ENCODE measurements around the gene ARHGAP15.

ARHGAP15 gene

DNA sequence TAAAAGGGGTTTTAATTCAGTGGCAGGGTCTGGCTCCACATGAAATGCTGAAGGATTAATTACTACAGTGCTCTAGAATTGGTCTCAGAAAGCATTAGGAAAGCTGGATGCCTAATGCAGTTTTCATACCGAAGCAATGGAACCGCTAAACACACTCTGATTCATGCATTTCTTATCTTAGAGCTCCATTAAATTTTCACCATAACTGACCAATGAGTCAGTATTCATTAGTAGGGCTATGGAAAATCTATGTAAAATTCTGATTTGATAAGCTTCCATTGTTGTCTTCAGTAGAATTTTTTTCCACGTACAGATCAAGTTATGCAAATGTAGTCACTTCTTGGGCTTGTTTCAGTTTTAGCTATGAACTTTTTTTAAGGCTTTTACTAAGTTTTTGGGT is 359.9 kb downstream of the ARHGAP15 start:
- H3K4me3 ChIP-seq (ENCODE audit: low read depth, low read length): no peak overlapping the region; the same call in 1 of the 2 replicates
- TF ChIP-seq, protein P1, sequence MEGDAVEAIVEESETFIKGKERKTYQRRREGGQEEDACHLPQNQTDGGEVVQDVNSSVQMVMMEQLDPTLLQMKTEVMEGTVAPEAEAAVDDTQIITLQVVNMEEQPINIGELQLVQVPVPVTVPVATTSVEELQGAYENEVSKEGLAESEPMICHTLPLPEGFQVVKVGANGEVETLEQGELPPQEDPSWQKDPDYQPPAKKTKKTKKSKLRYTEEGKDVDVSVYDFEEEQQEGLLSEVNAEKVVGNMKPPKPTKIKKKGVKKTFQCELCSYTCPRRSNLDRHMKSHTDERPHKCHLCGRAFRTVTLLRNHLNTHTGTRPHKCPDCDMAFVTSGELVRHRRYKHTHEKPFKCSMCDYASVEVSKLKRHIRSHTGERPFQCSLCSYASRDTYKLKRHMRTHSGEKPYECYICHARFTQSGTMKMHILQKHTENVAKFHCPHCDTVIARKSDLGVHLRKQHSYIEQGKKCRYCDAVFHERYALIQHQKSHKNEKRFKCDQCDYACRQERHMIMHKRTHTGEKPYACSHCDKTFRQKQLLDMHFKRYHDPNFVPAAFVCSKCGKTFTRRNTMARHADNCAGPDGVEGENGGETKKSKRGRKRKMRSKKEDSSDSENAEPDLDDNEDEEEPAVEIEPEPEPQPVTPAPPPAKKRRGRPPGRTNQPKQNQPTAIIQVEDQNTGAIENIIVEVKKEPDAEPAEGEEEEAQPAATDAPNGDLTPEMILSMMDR (IDR thresholded peaks at IDR 0.05; ENCODE audit: low read depth, low read length): no peak

DNA sequence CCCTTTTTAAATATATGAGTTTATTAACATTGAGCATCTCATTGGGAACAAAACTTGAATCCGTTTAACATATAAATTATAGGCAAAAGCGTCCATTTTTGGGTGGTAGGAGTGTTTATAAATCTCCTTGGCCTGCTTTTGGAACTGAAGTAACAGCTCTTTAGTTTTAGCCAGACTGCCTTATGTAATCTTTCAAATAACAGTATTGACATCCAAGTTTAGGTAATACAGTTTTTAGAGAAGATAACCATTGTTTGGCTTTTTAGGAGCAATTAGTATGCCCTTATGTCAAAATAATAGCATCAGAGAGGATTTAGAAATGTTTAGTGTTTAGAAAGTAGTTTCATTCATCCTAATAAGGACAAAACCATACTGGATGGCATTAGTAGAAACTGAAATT is 361.9 kb downstream of the ARHGAP15 start:
- TF ChIP-seq, protein P1 (IDR thresholded peaks at IDR 0.05; ENCODE audit: low read depth, low read length): no peak

DNA sequence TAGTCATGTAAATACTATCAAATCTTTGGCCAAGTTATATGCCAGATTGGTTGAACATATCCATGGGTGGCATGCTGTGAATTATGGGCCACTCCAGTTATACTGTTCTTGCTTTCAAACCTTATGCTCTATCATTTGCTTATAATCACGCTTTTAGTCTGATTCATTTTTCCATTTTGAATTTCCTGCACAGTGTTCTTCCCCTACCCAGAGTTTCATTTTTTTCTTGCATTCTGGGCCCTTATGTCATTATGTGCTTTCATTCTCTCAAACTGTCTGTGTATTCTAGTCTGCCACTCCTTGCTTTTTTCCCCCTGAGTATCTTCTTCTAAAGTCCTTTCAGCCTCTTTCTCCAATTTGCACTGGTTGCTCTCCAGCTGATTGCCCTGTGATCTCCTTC is 364.1 kb downstream of the ARHGAP15 start:
- no peak overlapping the region for H3K4me3 ChIP-seq (ENCODE audit: low read depth, low read length)
- TF ChIP-seq, protein P1 (IDR thresholded peaks at IDR 0.05; ENCODE audit: low read depth, low read length): no peak

More for the DNA sequence above, 361.9 kb downstream of the ARHGAP15 start:
- H3K4me3 ChIP-seq (ENCODE audit: low read depth, low read length): no peak overlapping the region

DNA sequence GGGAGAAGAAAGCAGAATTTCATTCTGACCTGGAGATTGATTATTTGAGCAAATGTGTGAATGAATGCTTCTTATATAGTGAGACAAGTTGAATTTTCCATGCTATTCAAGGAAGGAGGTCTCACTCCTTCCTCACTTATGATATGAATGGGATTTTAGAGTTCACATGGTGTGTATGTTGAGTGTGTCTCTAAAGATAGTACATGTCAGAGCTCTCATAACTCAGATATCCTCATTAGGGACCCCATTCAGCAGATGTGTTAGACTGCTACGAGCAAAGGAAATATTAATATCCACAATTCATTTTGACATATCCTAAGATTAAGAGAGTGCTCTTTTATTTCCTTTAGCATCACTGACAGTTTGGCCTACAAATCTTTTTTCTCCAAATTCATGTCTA is 368.5 kb downstream of the ARHGAP15 start:
- TF ChIP-seq, protein P1 (IDR thresholded peaks at IDR 0.05; ENCODE audit: low read depth, low read length): no peak
- H3K4me3 ChIP-seq (ENCODE audit: low read depth, low read length): no peak overlapping the region

DNA sequence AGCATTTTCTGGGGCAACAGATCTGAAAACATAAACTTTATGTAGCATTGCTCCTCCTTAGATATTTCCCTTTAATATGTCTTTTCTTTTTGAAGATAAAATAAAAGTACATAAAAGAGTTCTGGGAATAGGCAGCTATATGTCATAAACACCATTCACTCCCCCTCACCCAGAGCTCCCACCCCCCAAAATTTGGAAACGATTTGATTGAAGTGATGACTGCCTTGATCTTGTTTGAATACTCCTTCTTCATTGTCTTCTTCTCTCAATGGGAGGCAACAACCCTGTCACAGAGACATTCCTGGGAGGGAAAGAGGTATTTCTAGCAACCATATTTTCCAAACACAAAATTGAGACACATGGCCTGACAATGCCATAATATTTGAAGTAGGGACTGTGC is 369.3 kb downstream of the ARHGAP15 start:
- H3K4me3 ChIP-seq (ENCODE audit: low read depth, low read length): no peak overlapping the region
- TF ChIP-seq, protein P1 (IDR thresholded peaks at IDR 0.05; ENCODE audit: low read depth, low read length): no peak

DNA sequence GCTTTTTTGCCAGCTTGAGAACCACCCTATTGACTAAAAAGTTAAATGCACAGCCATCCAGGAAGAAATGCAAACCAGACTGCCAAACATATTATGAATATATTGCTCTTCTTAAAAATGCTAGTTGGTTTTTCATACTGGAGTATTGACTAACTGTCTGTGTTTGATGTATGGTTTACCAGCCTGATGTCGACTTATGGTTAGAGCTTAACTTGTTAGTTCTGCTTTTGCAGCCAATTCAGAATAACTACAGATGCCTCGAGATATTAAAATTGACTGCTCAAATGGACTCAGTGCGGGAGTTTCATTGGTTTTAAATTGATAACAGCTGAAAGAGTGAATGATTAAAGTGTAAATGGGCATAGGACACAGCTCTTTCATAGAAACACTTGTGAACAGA is 369.8 kb downstream of the ARHGAP15 start:
- TF ChIP-seq, protein P1 (IDR thresholded peaks at IDR 0.05; ENCODE audit: low read depth, low read length): no peak
- no peak overlapping the region for H3K4me3 ChIP-seq (ENCODE audit: low read depth, low read length)

DNA sequence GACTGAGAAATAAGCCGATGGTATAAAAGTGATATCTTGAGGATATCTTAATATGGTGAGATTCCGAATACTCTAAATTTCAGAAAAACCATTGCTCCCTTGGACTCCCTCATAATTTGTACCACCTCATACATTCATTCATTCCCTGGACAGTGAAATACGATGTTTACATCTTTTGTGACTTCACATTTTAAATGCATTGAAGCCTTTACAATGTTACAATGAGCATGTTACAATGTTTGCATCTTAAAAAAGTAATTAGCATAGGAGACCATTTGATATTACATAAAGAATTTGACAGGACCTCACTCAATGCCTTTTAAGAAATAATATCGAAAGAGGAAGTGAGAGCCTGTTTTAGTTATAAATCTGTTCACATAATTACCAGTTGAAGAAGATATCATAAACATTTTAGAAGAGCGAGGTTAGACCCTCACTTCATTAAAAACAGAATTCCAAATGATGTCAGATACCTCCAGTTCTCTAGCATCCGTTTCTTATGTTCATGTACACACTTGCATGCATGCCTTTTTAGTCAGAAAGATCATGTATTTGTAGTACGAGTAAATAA is 372.0 kb downstream of the ARHGAP15 start:
- TF ChIP-seq, protein P1 (IDR thresholded peaks at IDR 0.05; ENCODE audit: low read depth, low read length): no peak
- H3K4me3 ChIP-seq (ENCODE audit: low read depth, low read length): no peak overlapping the region
